Trophoblast cell (in vitro differentiated cells and primary cell): Measurements from ENCODE around the gene SLC10A7.

Experiments used
- DNase-seq, 2 donors: peaks; one replicate each; pipeline ENCODE4 v3.0.0-alpha.2; 2016
- H2AFZ ChIP-seq: 2 replicates; pipeline ENCODE4 v1.6.1; 2013; ENCODE audit warnings: low read length, moderate library complexity, mild to moderate bottlenecking; ENCODE audit not compliant: insufficient read depth, poor library complexity
- H2AK5ac ChIP-seq: 2 replicates; pipeline ENCODE4 v1.6.1; 2013; ENCODE audit warnings: mild to moderate bottlenecking, low read length
- H2BK120ac ChIP-seq: 2 replicates; pipeline ENCODE4 v1.6.1; 2013; ENCODE audit warnings: low read length, mild to moderate bottlenecking, moderate library complexity; ENCODE audit not compliant: insufficient read depth, poor library complexity
- H2BK12ac ChIP-seq: 2 replicates; pipeline ENCODE4 v1.6.1; 2013; ENCODE audit warnings: mild to moderate bottlenecking, low read length, moderate library complexity
- H2BK5ac ChIP-seq: 2 replicates; pipeline ENCODE4 v1.6.1; 2013; ENCODE audit warnings: low read length, low read depth, moderate library complexity, mild to moderate bottlenecking; ENCODE audit not compliant: poor library complexity
- H3K14ac ChIP-seq: 2 replicates; pipeline ENCODE4 v1.6.1; 2013; ENCODE audit warnings: mild to moderate bottlenecking, low read length
- H3K18ac ChIP-seq: 2 replicates; pipeline ENCODE4 v1.6.1; 2013; ENCODE audit warnings: mild to moderate bottlenecking, low read length
- H3K23ac ChIP-seq: 2 replicates; pipeline ENCODE4 v1.6.1; 2013; ENCODE audit warnings: low read length
- H3K27ac ChIP-seq: 2 replicates; pipeline ENCODE4 v1.5.1; 2013; ENCODE audit warnings: low read depth, mild to moderate bottlenecking, inconsistent platforms, low read length, moderate library complexity
- H3K27me3 ChIP-seq: 2 replicates; pipeline ENCODE4 v1.6.1; 2013; ENCODE audit warnings: inconsistent platforms, mild to moderate bottlenecking, low read length, moderate library complexity; ENCODE audit not compliant: insufficient read depth
- H3K36me3 ChIP-seq, 2 experiments: 1 replicate in 1 of 2; 2 replicates in 1 of 2; pipeline ENCODE4 v1.6.1; 2013; ENCODE audit warnings: low read length in 2 of 2, mild to moderate bottlenecking in 2 of 2, moderate library complexity in 1 of 2; ENCODE audit not compliant: insufficient read depth in 2 of 2, control insufficient read depth in 1 of 2
- H3K4ac ChIP-seq: 2 replicates; pipeline ENCODE4 v1.6.1; 2013; ENCODE audit warnings: low read depth, mild to moderate bottlenecking, low read length, moderate library complexity
- H3K4me1 ChIP-seq, 2 experiments: 1 replicate in 1 of 2; 2 replicates in 1 of 2; pipeline ENCODE4 v1.6.1; 2013; ENCODE audit warnings: low read length in 2 of 2, mild to moderate bottlenecking in 2 of 2, moderate library complexity in 1 of 2; ENCODE audit not compliant: insufficient read depth in 2 of 2, control insufficient read depth in 1 of 2
- H3K4me2 ChIP-seq: 2 replicates; pipeline ENCODE4 v1.6.1; 2013; ENCODE audit warnings: inconsistent platforms, mild to moderate bottlenecking, low read length, moderate library complexity
- H3K4me3 ChIP-seq: 2 replicates; pipeline ENCODE4 v1.5.1; 2013; ENCODE audit warnings: mild to moderate bottlenecking, low read depth, low read length, inconsistent platforms
- H3K79me1 ChIP-seq: one replicate; pipeline ENCODE4 v1.6.1; 2013; ENCODE audit warnings: low read length
- H3K79me2 ChIP-seq: 2 replicates; pipeline ENCODE4 v1.6.1; 2013; ENCODE audit warnings: low read length, mild to moderate bottlenecking; ENCODE audit not compliant: control insufficient read depth, insufficient read depth, poor library complexity
- H3K9ac ChIP-seq: 2 replicates; pipeline ENCODE4 v1.6.1; 2013; ENCODE audit warnings: mild to moderate bottlenecking, low read length
- H3K9me3 ChIP-seq: 2 replicates; pipeline ENCODE4 v1.6.1; 2013; ENCODE audit warnings: low read depth, mild to moderate bottlenecking, control low read depth, inconsistent platforms, low read length; ENCODE audit not compliant: insufficient read depth
- H4K12ac ChIP-seq: 2 replicates; pipeline ENCODE4 v1.6.1; 2013; ENCODE audit warnings: low read depth, mild to moderate bottlenecking, low read length, moderate library complexity
- H4K8ac ChIP-seq: 2 replicates; pipeline ENCODE4 v1.6.1; 2013; ENCODE audit warnings: low read depth, mild to moderate bottlenecking, low read length, moderate library complexity
- H4K91ac ChIP-seq: one replicate; pipeline ENCODE4 v1.6.1; 2013; ENCODE audit warnings: low read depth, mild to moderate bottlenecking, low read length, moderate library complexity
- WGBS: extraction: QIAGEN DNeasy Blood & Tissue Kit; methylation state at CpG from one replicate; pipeline ENCODE4 v1.1.7; 2013; ENCODE audit warnings: missing lambda C conversion rate; ENCODE audit not compliant: insufficient read length, insufficient coverage; ENCODE audit errors: extremely low coverage; 5-methylcytosine and 5-hydroxymethylcytosine counted together

SLC10A7 gene

DNA sequence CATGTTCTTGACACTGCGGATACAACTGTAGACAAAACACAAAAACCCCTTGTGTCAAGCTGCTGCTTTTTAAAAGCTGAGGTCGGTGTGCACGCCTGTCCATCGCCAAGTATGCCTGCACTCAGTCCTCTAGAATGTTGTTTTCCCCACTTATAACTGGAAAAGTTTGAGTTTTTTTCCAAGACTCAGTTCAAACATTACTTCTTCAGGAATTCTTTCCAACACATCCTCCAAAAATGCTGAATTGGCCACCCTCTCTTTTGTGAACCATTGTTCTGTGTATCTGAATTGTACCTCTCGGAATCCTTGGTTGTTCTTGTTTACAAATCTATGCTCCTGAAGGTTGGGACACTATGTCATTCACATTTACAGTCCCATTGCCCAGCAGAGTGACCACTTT lies 212.8 kb downstream of the SLC10A7 start:
- no peak for DNase-seq
- Histone ChIP-seq H3K79me1 (no peaks in the 10 kb centered on the region), H3K79me2 (no peaks in the 10 kb centered on the region), H3K23ac (no peak overlapping the region), H3K4me3 (no peak overlapping the region), H3K18ac (no peak overlapping the region), H3K27ac (no peak overlapping the region), H3K14ac (no peak overlapping the region), H3K4me2 (no peak overlapping the region), H2AK5ac (no peak overlapping the region), H3K4me1 (no peaks in the 10 kb centered on the region), H2BK5ac (no peak overlapping the region), H2BK12ac (no peak overlapping the region), H3K36me3 (no peaks in the 10 kb centered on the region), H3K9me3 (no peaks in the 10 kb centered on the region), H3K9ac (no peak overlapping the region), H3K27me3 (no peaks in the 10 kb centered on the region), H4K12ac (no peak overlapping the region), H2AFZ (no peak overlapping the region), H4K91ac (no peak overlapping the region), H3K4ac (no peak overlapping the region), H4K8ac (no peak overlapping the region), H2BK120ac (no peak overlapping the region)
- WGBS = no CpG with 5 or more reads among the region's 5 CpGs

DNA sequence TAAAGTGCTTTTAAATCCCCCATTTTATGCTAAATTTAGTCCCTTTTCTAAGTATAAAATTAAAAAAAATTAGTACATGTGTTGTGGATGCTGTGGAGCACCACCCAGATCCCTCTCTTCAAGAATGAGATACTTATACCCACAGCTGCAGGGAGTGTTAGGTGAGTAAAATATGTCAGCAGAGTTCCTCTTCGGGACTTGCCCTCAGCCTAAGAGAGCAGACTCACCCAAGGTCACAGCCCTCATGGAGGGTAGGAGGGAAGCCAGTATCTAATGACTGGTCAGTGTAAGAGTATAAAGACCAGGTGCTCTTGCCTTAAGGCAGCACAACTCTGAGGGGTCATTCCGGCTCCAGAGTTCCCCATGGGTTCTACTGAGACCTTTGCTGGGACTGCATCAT lies 218.9 kb downstream of the SLC10A7 start:
- WGBS = no CpG with 5 or more reads among the region's 2 CpGs
- no peak overlapping the region for H4K8ac ChIP-seq
- H3K18ac ChIP-seq = no peak overlapping the region
- no peak overlapping the region for H3K4ac ChIP-seq
- H2BK5ac ChIP-seq = no peak overlapping the region
- no peak overlapping the region for H2BK120ac ChIP-seq
- no peak overlapping the region for H3K9ac ChIP-seq
- H3K79me1 ChIP-seq = no peaks in the 10 kb centered on the region
- H2BK12ac ChIP-seq = no peak overlapping the region
- H3K4me3 ChIP-seq = no peak overlapping the region
- no peaks in the 10 kb centered on the region for H3K27me3 ChIP-seq
- no peak overlapping the region for H2AK5ac ChIP-seq
- DNase-seq = no peak
- no peaks in the 10 kb centered on the region for H3K4me1 ChIP-seq
- H4K91ac ChIP-seq = no peak overlapping the region
- no peak overlapping the region for H4K12ac ChIP-seq
- H3K36me3 ChIP-seq = no peaks in the 10 kb centered on the region
- H3K14ac ChIP-seq = no peak overlapping the region
- H3K4me2 ChIP-seq = no peak overlapping the region
- H3K79me2 ChIP-seq = no peaks in the 10 kb centered on the region
- no peak overlapping the region for H3K27ac ChIP-seq
- no peak overlapping the region for H3K23ac ChIP-seq
- no peaks in the 10 kb centered on the region for H3K9me3 ChIP-seq
- no peak overlapping the region for H2AFZ ChIP-seq

DNA sequence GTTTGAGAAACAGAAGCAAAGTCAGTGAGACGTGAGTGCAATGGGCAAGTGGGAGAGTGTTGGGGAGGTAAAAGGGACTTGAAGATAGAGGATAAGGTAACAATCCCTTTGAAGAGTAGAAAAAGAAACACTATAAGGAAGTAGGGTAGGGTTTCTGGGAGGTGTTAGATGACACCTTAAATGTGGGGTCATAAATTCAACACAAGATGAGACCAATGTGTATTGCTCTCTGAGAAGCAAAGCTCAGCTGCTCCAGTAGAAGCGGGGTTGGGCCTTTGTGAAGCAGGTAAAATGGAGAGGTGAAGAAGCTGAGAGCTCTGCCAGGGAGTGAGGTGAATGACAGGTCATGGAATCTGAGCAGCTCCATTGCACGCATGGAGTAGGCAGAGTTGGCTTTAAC lies 222.1 kb downstream of the SLC10A7 start:
- Histone ChIP-seq H4K8ac (no peak overlapping the region), H3K9me3 (no peaks in the 10 kb centered on the region), H3K4ac (no peak overlapping the region), H3K18ac (no peak overlapping the region), H2BK5ac (no peak overlapping the region), H3K14ac (no peak overlapping the region), H3K9ac (no peak overlapping the region), H4K91ac (no peak overlapping the region), H3K4me2 (no peak overlapping the region), H3K27me3 (no peaks in the 10 kb centered on the region), H2AK5ac (no peak overlapping the region), H3K79me1 (no peaks in the 10 kb centered on the region), H2AFZ (no peak overlapping the region), H3K23ac (no peak overlapping the region), H4K12ac (no peak overlapping the region), H2BK120ac (no peak overlapping the region), H3K4me1 (no peaks in the 10 kb centered on the region), H3K79me2 (no peaks in the 10 kb centered on the region), H3K4me3 (no peak overlapping the region), H3K27ac (no peak overlapping the region), H2BK12ac (no peak overlapping the region), H3K36me3 (no peaks in the 10 kb centered on the region)
- no CpG with 5 or more reads among the region's 3 CpGs for WGBS
- no peak for DNase-seq

DNA sequence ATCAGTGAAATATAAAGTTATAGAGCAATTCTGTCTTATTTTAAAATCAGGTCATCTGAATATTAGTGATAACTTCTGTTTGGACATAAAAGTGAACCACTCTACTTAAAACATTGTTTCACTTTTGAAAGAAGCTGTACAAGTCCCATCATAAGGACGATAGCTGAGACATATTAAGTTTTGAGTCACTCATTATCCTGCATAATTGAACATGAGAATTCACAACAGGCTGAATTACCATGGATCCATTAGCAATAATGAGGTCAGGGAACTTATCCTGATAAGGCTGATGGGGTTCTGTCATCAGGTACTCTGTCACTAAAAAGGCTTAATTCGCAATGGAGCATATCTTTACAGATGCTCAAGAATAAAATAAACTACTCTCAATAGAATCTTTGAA lies 227.0 kb downstream of the SLC10A7 start:
- no CpG with 5 or more reads among the region's 2 CpGs for WGBS
- H2BK120ac ChIP-seq = no peak overlapping the region

More for the DNA sequence above, 227.0 kb downstream of the SLC10A7 start:
- Histone ChIP-seq H3K4ac (no peak overlapping the region), H2BK5ac (no peak overlapping the region), H3K9me3 (no peaks in the 10 kb centered on the region), H3K18ac (no peak overlapping the region), H3K23ac (no peak overlapping the region), H4K8ac (no peak overlapping the region), H2AFZ (no peak overlapping the region), H3K4me2 (no peak overlapping the region), H3K79me1 (no peaks in the 10 kb centered on the region), H2AK5ac (no peak overlapping the region), H3K14ac (no peak overlapping the region), H3K27ac (no peak overlapping the region), H3K9ac (no peak overlapping the region), H4K12ac (no peak overlapping the region), H3K4me1 (no peaks in the 10 kb centered on the region), H3K79me2 (no peaks in the 10 kb centered on the region), H2BK12ac (no peak overlapping the region), H3K4me3 (no peak overlapping the region), H4K91ac (no peak overlapping the region), H3K27me3 (no peaks in the 10 kb centered on the region), H3K36me3 (no peaks in the 10 kb centered on the region)
- no peak for DNase-seq
